Raji (cell line): ENCODE data around the gene GRAMD2A.
A peak's percentile ranks its signal among the peaks of the same experiment; 100 is the strongest.

Experiments
- POLR2A ChIP-seq: IDR thresholded peaks from 2 replicates; pipeline ENCODE4 v1.6.1; 2011; ENCODE audit warnings: low read depth, low read length, control low read depth; ENCODE audit not compliant: insufficient read depth

The GRAMD2A gene

GRCh38 chr15:72117486-72118016 lies 80.0 kb downstream of the GRAMD2A start:
- TF ChIP-seq POLR2A = peak; percentile 63

GRCh38 chr15:72116731-72117485 lies 80.7 kb downstream of the GRAMD2A start:
- no peak for TF ChIP-seq POLR2A

- TF ChIP-seq POLR2A = no peak
Measured at GRCh38 chr15:72113347-72114031, 84.1 kb downstream of the GRAMD2A start.

GRCh38 chr15:72112805-72113204 lies 84.8 kb downstream of the GRAMD2A start:
- no peak for TF ChIP-seq POLR2A

GRCh38 chr15:72112116-72112515 lies 85.5 kb downstream of the GRAMD2A start:
- TF ChIP-seq POLR2A = no peak

GRCh38 chr15:72110355-72110754 lies 87.2 kb downstream of the GRAMD2A start:
- no peak for TF ChIP-seq POLR2A
